ENCODE results near the gene ERP29.

ERP29 gene

DNA sequence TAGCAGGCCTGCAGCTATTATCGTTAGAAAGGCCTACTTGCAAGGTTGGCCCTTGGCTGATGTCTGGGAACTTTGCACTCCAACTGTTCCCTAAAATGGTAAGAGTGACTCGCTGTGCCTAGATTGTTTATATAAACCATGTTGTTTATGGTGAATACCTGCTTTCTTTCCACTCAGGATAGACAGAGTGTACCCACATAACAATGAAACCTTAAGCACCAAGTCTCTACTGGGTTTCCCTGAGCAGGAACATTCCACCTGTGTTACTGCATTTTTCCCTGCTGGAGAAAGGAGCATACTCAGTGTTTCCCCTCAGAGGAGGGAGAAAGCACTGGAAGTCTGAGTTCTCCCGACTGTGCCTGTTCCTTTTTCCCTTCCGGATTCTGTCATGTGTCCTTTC, 32.8 kb downstream of the ERP29 start:
- DNase-seq: no peak

DNA sequence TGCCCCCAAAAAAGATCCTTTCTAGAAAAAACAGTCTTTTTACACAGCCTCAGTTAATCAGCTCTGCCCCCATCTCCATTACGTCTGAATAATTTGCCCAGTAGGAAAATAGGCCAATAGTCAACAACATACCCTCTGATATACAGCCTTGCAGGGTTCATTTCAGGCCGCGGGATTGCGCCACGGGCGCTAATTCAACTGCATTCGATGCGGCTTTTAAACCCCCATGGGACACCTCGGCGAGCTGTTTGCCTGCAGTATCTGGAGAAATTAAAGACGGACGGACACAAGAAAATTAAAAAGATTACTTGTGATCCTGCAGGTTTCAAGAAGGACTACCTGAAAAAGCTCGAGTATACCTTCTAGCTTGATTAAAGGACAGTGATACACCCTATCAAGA, 36.1 kb downstream of the ERP29 start:
- no peak for DNase-seq

DNA sequence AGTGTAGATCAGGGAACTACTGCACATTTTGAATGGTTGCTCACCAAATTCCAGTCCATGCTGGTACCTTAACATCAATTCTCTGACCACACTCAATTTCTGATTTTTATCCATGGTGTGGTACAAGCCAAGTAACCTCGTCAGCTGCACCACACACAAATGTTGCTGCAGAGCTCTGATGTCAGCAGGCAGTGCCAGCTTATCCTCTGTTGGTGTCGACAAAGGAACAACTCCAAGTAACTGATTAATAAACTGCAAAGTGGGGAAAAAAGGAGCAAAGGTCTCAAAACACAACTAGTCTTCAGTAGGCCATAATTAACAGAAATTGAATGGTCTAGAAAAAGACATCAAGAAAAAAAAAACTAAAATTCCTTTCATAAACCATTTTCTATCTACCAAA, 47.9 kb downstream of the ERP29 start:
- no peak for DNase-seq

GRCh38 chr12:112063273-112063672, 50.0 kb downstream of the ERP29 start:
- DNase-seq: no peak

GRCh38 chr12:112066566-112066965, 53.3 kb downstream of the ERP29 start:
- no peak for DNase-seq

All from femur (tissue), 1 donor.